Fibroblast of peridontal ligament (primary cell): ENCODE data around the gene ACADL.
"Not testable (repeated sequence)": the region's sequence is repeated elsewhere in the genome, so short reads cannot be mapped to it uniquely, and the experiment has no call there.

ENCODE experiments used
- DNase-seq: peaks from one replicate; pipeline ENCODE4 v3.0.0-alpha.2; 2010; ENCODE audit errors: extremely low read depth

Gene ACADL

GRCh38 chr2:210199854-210200253 lies 25.4 kb downstream of the ACADL start:
- no peak for DNase-seq

- DNase-seq, result peak; percentile 64
Measured at GRCh38 chr2:210199186-210199765, 26.0 kb downstream of the ACADL start.

- DNase-seq, result no peak
Measured at GRCh38 chr2:210198326-210198725, 26.9 kb downstream of the ACADL start.

GRCh38 chr2:210197720-210198119 lies 27.5 kb downstream of the ACADL start:
- peak; percentile 25 for DNase-seq

- peak; percentile 79 for DNase-seq
Measured at GRCh38 chr2:210195101-210195852, 30.0 kb downstream of the ACADL start.

- DNase-seq, result no peak
Measured at GRCh38 chr2:210190345-210190744, 34.9 kb downstream of the ACADL start.

GRCh38 chr2:210189452-210190138 lies 35.7 kb downstream of the ACADL start:
- DNase-seq, result no peak

GRCh38 chr2:210188755-210189154 lies 36.5 kb downstream of the ACADL start:
- DNase-seq, result no peak

- no peak for DNase-seq
Measured at GRCh38 chr2:210188190-210188589, 37.1 kb downstream of the ACADL start.

GRCh38 chr2:210183936-210184335 lies 41.3 kb downstream of the ACADL start:
- DNase-seq, result not testable (repeated sequence)

GRCh38 chr2:210181606-210182088 lies 43.6 kb downstream of the ACADL start:
- DNase-seq, result not testable (repeated sequence)

- DNase-seq, result not testable (repeated sequence)
Measured at GRCh38 chr2:210181033-210181605, 44.1 kb downstream of the ACADL start.

GRCh38 chr2:210180477-210180876 lies 44.8 kb downstream of the ACADL start:
- DNase-seq, result no peak

- DNase-seq, result no peak
Measured at GRCh38 chr2:210179351-210179990, 45.8 kb downstream of the ACADL start.

- no peak for DNase-seq
Measured at GRCh38 chr2:210177769-210178168, 47.5 kb downstream of the ACADL start.

- DNase-seq, result not testable (repeated sequence)
Measured at GRCh38 chr2:210177115-210177514, 48.1 kb downstream of the ACADL start.

GRCh38 chr2:210174086-210174485 lies 51.2 kb downstream of the ACADL start:
- DNase-seq, result no peak

GRCh38 chr2:210172219-210172575 lies 53.0 kb downstream of the ACADL start:
- DNase-seq, result no peak

GRCh38 chr2:210171309-210172218 lies 53.7 kb downstream of the ACADL start, which contains the start of gene KANSL1L:
Gene KANSL1L (minus strand): TSS chr2:210171409. CDS start chr2:210154582, 16,827 bp downstream.
- DNase-seq, result peak; percentile 90

- peak; percentile 95 for DNase-seq
Measured at GRCh38 chr2:210170446-210171303, 54.6 kb downstream of the ACADL start.
